HG03354 (cell line): ENCODE data around the gene GNG7.
"Not testable (repeated sequence)": the region's sequence is repeated elsewhere in the genome, so short reads cannot be mapped to it uniquely, and the experiment has no call there.

Experiments used
- ATAC-seq: cut with Tn5 transposase; IDR thresholded peaks from one replicate; pipeline ENCODE4 v1.9.1; 2021; ENCODE audit warnings: mild to moderate bottlenecking; ENCODE audit not compliant: unreplicated experiment, poor library complexity, severe bottlenecking

GNG7 gene

DNA sequence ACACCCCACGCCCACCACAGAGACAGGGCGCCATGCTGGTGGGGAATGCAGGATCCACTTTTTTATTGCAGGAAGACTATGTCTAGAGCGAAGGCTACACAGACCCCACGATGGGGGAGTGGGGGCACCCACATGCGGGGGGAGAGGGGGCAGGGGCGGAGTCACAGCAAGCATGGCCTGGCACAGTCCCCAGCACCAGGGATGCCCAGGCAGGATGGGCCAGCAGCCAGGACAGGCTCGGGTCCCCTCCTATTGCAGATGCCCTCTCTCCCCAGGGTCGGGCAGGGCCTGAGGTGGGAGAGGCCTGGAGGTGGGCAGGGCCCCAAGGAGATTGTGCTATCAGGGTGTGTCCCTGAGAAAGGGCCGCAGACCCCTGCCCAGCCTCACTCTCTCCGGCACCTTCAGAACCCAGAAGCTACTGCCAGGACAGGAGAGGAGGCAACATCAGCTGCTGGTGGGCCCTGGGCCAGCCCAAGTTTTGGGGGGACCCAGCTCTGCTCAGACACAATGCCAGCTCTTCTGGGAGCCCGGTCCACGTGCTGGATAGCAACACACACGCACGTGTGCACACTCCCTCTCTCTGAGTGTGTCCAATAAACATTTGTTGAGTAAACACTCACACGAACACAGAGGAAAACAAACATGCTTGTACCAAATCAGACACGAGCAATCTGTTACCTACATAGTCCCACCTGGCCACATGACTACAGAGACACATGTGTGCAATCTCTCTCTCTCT is 12.2 kb upstream of the GNG7 start:
- no peak for ATAC-seq

DNA sequence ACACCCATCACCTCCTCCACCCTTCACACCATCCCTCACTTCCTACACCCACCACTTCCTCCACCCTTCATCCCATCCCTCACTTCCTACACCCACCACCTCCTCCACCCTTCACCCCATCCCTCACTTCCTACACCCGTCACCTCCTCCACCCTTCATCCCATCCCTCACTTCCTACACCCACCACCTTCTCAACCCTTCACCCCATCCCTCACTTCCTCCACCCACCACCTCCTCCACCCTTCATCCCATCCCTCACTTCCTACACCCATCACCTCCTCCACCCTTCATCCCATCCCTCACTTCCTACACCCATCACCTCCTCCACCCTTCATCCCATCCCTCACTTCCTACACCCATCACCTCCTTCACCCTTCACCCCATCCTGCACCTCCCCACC is 11.6 kb upstream of the GNG7 start:
- not testable (repeated sequence) for ATAC-seq

DNA sequence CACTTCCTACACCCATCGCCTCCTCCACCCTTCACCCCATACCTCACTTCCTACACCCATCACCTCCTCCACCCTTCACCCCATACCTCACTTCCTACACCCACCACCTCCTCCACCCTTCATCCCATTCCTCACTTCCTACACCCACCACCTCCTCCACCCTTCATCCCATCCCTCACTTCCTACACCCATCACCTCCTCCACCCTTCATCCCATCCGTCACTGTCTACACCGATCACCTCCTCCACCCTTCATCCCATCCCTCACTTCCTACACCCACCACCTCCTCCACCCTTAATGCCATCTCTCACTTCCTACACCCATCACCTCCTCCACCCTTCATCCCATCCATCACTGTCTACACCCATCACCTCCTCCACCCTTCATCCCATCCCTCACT is 10.7 kb upstream of the GNG7 start:
- ATAC-seq, result not testable (repeated sequence)

DNA sequence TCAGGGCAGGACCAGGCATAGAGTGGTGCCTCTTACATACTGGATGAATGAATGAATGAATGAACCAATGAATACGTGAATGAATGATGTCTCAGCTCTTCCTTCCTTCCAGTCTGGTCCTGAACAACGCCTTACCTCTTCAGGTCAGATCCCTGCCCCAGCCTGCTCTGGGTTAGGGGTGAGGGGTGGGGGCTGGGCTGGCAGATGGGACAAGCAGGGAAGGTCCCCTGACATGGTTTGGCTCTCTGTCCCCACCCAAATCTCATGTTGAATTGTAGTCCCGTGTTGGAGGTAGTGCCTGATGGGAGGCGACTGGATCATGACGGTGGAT is 9.3 kb upstream of the GNG7 start:
- no peak for ATAC-seq

DNA sequence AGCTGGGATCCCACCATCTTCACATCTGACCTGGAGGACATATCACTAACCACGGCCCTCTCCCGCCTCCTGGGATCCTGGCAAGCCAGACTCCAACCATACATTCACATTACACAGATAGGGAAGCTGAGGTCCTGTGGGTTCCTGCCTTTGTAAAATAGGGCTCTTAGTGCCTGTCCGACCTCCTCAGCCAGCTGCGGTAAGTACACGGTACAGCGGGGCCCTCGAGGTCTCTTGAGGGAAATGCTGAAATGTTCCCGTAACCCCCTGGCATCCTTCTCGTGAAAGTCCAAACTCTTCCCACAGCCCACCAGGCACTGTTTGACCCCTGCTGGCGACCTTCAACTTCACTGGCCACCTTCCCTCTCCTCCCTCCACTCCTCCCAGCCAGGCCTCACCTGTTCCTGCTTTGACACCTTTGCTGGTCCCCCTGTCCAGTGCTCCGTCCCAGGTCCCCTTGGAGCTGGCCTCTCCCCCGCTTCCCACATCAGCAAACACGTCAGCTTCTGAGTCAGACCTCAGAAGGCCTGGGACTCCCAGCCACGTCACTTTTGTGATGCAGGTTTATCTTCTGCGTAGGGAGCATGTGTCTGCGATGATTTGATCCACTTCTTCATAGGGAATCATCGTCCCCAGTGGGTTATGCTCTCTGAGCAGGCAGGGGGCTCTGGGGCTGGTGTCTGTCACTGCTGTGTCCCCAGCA is 8.8 kb upstream of the GNG7 start:
- no peak for ATAC-seq

DNA sequence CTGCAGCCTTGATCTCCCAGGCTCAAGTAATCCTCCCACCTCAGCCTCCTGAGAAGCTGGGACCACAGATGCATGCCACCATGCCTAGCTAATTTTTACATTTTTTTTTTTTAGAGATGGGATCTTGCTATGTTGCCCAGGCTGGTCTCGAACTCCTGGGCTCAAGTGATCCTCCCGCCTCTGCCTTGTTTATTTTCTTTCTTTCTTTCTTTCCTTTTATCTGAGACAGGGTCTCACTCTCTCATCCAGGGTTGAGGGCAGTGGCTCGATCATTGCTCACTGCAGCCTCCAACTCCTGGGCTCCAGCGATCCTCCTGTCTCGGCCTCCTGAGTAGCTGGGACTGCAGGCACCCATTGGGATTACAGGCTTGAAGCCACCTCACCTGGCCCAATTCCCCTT is 3.8 kb upstream of the GNG7 start:
- ATAC-seq, result no peak

DNA sequence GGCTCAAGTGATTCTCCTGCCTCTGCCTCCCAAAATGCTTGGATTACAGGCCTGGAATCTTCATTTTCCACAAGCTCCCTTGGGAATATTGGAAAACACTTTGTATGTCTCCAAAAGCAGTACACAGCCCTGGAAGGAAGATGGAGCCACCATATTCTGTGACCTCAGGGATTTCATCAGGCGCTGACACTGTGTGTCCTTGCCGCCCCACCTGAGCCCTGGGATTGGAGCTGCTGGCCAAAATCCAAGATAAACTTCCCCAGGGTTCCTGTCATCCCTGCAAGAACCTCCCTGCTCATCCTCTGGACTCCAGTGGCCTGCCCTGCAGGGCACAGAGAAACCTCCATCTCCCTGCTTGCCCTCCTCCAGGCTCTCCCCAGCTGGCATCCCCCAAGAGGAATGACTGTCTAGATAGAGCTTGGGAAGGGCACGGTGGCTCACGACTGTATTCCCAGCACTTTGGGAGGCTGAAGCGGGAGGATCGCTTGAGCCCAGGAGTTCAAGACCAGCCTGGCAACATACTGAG is 1.3 kb upstream of the GNG7 start:
- ATAC-seq, result no peak

DNA sequence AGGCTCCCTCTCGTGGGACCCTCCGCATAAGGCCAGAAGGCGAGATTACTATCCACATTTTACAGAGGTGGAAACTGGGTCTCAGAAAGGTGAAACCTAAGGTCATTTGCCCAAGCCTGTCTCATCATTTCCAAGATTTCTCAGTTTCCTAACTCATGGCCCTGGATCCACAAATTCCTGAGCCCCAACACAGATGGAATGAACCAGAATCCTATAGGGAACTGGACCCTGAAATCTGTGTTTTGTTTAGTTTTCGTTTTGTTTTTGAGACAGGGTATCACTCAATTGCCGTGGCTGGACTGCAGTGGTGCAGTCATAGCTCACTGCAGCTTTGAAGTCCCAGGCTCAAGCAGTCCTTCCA is 563 bp upstream of the GNG7 start:
- no peak for ATAC-seq

DNA sequence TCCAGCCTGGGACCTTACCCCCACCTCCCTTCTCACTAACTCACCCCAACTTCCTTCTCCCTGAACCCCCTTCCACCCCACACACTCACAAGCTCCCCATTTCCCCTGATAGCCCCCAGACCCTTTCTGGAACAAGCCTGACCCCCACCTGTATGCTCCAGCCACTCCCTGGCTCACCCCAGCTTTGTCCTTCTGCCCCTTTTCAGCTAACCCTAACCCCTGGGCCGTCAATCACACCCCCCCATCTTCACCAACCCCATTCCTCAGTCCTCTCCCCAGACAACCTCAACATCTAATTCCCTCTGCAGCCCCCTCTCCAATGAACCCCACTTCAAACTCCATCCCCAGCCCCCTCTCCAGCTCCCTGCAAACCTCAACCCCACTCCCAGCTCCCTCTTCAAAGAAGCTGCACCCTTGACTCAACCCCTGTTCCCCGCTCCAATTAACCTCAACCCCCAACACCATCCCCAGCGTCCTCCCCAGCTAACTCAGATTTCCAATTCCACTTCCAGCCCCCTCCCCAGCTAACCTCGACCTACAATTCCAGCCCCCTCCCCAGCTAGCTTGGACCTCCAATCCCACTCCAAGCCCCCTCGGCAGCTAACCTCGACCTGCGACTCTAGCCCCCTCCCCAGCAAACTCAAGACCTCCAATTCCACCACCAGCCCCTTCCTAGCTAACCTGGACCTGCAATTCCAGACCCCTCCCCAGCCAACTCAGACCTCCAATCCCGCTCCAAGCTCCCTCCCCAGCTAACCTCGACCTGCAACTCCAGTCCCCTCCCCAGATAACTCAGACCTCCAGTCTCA is 929 bp downstream of the GNG7 start:
- ATAC-seq, result no peak

DNA sequence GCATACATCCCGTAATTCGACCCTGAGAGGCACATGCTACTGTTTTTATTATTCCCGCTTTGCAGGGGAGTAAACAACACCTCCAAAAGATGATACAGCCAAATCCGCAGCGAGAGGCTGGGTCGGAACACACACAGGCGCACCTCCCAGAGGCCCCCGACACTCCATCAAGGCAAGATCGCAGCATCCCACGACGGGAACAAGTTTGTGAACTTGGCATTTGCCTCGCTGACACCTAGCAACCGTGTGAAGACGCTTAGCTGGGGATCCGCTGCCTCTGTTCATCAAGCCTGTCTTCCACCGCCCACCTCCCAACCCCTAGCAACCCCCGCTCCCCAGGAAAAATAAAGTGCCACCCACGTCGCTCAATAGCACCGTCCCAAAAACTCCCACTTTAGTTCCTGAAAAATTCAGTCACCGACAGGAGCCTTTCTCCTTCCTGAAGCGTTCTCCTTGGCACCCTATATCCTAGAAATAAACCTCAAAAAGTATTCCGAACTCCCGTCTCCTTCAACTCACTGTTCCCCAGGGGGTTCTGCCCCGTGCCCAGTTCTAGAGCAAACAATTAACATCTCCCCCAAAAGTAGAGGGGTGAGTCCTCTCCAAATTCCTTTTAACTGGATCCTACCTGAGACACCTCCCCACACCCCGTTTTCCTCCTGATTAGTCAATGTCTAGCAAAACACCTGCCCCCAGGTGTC is 1.7 kb downstream of the GNG7 start:
- no peak for ATAC-seq

DNA sequence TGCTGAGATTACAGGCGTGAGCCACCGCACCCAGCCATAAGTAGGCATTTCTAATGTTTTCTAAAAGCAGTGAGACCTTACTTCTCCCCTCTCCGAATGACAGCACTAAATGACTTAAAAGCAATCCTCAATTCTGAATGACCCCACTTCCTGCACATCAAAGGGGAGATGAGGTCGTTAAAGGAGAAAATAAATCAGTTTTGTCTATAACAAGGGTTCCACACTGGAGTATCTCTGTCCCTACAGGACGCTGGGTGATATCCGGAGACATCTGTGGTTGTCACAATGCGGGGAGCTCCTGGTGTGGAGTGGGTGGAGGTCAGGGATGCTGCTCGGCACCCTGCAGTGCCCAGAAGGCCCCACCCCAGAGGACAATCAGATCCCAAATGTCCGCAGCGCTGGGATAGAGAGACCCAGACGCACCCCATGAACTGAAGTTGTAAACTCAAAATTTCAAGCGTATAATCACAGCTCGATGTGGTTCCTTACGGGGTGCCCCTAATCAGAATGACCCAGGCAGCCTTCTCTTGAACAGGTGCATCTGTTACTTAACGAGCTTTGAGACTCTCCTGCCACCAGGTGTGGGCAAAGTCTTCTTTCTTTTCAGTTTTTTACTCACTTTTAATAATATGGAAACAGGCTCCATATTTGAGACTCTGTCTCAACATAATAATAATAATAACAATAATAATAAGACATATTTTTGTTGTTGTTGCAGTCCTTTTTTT is 2.9 kb downstream of the GNG7 start:
- ATAC-seq, result no peak

DNA sequence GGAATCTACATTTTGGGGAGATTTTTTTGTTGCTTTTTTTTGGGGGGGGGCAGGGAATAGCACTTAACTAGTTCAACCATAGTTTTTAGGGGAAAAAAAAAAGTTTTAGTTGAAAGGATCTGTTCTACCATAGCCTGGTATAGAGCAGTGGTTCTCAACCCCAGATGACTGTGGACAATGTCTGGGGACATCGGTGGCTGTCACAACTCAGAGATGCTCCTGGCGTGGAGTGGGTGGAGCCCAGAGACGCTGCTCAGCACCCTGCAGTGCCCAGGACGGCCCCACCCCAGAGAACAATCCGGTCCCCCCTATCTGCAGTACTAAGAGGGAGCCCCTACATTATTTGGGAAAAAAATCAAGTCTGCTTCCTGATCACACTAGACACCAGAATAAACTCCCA is 8.3 kb downstream of the GNG7 start:
- no peak for ATAC-seq

DNA sequence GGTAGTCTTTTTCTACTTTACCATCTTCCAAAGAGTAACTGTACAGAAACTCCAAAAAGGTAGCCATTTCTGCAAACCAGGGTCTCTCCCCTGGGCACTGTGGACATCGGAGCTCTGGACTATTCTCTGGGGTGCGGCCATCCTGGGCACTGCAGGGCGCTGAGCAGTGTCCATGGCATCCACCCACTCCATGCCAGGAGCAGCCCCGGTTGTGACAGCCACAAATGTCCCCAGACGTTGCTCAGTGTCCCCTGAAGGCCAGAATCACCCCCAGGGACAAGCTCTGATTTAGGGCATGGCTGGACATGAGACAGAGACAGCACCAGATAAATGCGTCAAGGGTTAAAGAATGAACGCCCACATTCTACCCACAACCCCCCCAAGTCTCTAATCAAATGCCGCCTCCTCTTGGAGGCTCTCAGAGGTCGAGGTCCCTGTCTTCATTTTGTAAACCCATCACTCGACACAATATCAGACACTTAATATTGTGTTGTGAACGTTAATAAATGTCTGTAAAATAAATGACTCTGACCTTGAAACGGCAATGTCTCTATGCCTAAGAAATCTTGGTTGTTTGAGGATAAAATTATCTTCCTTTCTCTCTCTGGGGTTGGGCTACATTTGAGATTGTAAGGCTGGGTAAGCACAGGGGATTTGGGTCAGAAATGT is 8.9 kb downstream of the GNG7 start:
- ATAC-seq, result no peak

DNA sequence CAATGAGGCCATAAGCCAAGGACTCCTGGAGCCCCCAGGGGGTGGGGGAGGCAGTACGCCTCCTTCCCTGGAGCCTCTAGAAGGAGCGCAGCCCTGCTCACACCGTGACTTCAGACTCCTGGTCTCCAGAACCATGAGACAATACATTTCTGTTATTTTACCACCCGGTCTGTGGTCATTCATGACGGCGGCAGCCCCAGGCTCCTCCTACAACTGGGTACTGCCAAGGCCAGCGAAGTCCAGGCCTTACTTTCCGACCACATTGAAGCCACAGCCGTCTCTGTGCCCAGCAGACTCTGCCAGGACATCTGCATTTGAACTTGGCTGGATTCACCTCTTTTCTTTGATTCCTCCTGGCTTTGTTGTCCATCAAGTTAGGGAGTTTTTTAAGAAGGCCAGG is 10.5 kb downstream of the GNG7 start:
- no peak for ATAC-seq

DNA sequence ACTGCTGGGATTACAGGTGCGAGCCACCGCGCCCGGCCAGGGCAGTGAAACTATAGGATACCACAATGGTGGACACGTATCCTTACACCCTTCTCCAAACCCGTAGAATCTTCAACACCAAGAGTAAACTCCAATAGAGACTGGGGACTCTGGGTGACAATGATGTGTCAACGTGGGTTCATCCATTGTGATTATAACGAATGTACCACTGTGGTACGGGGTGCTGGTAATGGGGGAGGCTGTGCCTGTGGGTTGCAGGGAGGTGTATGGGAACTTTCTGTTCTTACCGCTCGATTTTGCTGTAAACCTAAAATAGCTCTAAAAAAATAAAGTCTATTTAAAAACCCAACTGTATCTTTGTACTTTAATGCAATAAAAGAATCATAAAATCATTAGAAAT is 11.6 kb downstream of the GNG7 start:
- ATAC-seq, result no peak

DNA sequence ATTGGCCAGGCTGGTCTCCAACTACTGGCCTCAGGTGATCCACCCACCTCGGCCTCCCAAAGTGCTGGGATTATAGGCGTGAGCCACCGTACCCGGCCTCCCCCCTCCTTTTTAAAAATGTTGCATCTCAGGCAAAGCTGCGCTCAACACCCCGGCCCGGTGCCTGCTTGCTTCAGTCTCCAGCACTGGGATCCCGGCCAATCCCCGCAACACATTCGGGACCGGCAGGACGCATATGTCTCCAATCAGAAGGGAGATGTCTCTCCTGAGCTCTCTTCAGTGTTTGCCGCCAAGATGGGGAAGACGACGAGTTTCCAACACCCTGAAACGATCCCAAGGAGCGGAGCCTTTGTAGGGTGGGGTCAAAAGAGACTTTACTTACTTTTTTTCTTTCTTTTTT is 16.1 kb downstream of the GNG7 start:
- no peak for ATAC-seq

DNA sequence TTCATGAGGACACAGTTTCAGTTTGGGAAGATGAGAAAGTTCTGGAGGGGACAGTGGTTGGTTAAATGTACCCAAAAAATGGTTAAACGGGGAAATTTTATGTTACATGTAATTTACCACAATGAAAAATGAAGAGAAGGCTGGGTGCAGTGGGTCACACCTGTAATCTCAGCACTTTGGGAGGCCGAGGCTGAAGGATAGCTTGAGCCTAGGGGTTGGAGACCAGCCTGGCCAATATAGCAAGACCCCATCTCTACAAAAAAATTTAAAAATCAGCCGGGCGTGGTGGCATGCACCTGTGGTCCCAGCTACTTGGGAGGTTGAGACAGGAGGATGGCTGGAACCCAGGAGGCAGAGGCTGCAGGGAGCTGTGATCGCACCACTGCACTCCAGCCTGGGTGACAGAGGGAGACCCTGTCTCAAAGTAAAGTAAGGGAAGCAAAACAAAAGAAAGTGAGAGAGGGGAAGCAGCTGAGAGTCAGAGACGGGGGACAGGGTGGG is 17.2 kb downstream of the GNG7 start:
- ATAC-seq, result no peak

DNA sequence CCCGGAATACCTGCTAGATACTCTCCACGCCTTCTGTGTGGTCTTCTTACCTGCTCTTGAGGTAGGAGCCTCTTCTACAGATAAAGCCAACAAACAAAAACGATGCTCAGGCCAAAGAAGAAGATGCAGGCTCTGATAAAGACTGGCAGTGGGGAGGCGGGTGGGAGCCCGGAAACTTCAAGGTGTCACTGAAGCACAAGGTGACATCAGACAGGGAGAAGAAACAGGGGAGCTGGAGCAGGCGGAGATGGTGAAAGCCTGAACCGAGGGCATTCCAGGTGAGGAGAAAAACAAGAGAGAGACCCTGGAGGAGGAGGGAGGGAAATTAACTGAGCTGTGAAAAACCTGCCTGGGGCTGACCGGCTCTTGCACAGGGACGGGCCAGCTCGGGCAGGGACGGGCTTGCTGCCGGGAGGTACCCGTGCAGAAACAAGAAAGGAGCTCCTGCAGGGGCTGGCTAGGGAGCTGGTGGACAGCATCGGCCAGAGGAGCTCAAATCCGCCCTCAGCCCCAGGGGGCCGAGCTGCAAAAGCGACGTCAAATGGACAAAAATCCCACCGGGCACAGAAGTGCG is 19.0 kb downstream of the GNG7 start:
- no peak for ATAC-seq

DNA sequence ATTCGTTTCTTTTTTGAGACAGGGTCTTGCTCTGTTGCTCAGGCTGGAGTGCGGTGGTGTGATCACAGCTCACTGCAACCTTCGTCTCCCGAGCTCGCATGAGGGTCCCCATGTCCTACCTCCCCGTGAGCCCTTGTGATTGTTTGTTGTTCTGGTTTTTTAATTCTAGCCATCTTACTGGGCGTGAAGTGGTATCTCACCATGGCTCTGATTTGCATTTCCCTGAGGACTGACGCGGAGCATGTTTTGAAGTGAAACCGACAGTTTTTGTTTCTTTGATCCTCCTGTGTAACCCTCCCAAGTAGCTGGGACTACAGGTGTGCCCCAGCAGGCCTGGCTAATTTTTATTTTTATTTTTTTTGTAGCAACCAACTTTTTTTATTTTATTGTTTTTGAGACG is 21.7 kb downstream of the GNG7 start:
- ATAC-seq, result no peak
